ENCODE measurements around the gene GARIN5B. TPM values are rescaled to one million over a fixed set of nuclear protein-coding genes. Genes with fewer than 3 reads are reported as not detected.

The GARIN5B gene
- total RNA-seq, 1 experiment from 2014 or later = 0.11 TPM

DNA sequence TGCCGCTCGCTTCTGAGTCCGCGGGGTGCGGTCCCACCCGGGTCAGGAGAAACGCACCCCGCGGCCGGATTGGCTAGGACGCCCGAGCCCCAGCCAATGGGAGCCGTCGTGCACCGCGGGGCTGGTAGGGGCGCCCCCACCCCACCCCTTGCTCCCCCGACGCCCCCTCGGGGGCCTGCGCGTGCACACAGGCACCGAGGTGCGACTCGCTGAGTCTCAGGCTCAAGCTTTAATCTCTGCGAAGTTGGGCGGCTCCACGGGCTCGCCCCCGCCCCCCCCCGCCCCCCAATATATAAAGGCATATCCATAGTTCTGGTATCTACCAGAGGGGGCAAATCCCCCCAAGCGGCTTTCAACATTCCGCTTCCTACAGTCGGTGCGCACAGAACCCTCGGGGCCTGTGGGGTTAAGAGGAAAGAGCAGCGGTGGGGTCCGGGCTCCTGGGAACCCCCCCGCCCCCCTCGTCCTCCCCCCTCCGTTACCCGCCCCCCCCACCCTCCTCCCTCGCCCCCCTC, 8.3 kb downstream of the GARIN5B start, which contains the start of gene COX6B2:
COX6B2 (minus strand) TSS at position 22 of the 515 bp plus-strand sequence. CDS start 198 bp downstream, outside the sequence.
- peak within 1 kb of the TSS; percentile 72 for H3K4me3 ChIP-seq
- H2AFZ ChIP-seq = peak within 1 kb of the TSS; percentile 76
- H3K4me2 ChIP-seq = peak within 1 kb of the TSS; percentile 89
- intact Hi-C loops (cut with micrococcal nuclease; ENCODE audit: unreplicated experiment) = no loop called here
- no peaks in the 10 kb centered on the region for H3K36me3 ChIP-seq (ENCODE audit: low read depth)
- no TSS peak for BruUV-seq (replicated peaks)
- peaks cover 36% of the 10 kb centered on the region for H3F3A ChIP-seq (ENCODE audit: insufficient read depth, low read depth)
- peaks cover 45% of the 10 kb centered on the region for H3K4me1 ChIP-seq (replicated peaks; ENCODE audit: insufficient read depth)
- TF ChIP-seq, protein P1, sequence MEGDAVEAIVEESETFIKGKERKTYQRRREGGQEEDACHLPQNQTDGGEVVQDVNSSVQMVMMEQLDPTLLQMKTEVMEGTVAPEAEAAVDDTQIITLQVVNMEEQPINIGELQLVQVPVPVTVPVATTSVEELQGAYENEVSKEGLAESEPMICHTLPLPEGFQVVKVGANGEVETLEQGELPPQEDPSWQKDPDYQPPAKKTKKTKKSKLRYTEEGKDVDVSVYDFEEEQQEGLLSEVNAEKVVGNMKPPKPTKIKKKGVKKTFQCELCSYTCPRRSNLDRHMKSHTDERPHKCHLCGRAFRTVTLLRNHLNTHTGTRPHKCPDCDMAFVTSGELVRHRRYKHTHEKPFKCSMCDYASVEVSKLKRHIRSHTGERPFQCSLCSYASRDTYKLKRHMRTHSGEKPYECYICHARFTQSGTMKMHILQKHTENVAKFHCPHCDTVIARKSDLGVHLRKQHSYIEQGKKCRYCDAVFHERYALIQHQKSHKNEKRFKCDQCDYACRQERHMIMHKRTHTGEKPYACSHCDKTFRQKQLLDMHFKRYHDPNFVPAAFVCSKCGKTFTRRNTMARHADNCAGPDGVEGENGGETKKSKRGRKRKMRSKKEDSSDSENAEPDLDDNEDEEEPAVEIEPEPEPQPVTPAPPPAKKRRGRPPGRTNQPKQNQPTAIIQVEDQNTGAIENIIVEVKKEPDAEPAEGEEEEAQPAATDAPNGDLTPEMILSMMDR (conservative IDR thresholded peaks at IDR 0.05) = no peak
- no peaks in the 10 kb centered on the region for H3K79me2 ChIP-seq (ENCODE audit: low read depth)
- H3K27ac ChIP-seq = no peak within 1 kb of the TSS
- H3K9me2 ChIP-seq (ENCODE audit: insufficient read depth) = no peaks in the 10 kb centered on the region
- POLR2A ChIA-PET (ENCODE audit: unreplicated experiment) = no interaction called here
- peaks cover 5% of the 10 kb centered on the region for H3K27me3 ChIP-seq (ENCODE audit: insufficient read depth, low read depth)
- no peak for DNase-seq
- CTCF ChIA-PET = interaction anchor here (0.6 to 0.7 kb wide), 2 partner anchors 9 to 176 kb away, joined by 3 to 4 read pairs; no protein-coding TSS in a partner anchor
- H4K20me1 ChIP-seq (ENCODE audit: insufficient read depth) = no peaks in the 10 kb centered on the region
- H3K9me3 ChIP-seq (ENCODE audit: insufficient read depth, low read depth) = no peaks in the 10 kb centered on the region

DNA sequence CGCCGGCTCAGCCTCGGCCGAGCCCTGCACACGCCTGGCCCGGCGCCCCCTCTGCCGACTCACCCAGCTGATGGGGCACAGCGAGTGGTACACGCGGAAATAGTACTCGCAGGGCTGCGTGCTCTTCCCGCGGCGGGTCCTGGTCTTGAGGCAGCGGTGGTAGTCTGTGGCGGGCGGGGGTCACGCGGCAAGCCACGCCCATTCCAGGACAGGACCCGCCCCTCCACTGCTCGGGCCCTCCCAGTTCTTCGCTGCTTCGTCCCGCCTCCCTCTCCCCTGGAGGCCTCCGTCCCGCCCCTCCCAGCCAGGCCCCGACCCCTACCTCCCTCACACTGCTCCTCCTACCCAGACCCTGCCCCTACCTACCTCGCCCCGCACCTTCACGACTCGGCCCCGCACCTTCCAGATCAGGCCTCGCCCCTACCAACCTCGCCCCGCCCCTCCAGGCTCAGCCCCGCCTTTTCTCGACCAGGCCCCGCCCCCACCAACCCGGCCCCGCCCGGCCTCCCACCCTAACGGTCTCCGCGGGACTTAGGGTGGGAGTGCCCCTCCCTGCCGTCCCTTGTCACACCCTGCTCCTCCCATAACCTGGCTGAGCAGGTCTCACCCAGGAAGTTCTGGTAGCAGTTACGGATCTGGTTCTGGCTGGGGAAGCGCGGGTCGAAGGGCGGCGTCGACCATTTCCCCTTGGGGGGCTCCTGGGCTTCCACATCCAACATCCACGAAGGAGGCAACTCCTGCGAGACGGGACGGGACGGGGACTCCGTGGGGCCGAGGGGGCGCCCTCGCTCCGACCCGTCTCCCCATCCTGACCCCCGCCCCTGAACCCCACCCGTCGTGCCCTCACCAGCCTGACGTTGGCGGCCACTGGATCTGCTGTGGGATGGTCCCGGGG, 9.0 kb downstream of the GARIN5B start:
- Histone ChIP-seq H3K4me2 (peak overlapping the region; percentile 89), H3K4me1 (replicated peaks; ENCODE audit: insufficient read depth) (peaks cover 47% of the 10 kb centered on the region), H2AFZ (peak overlapping the region; percentile 76), H3K36me3 (ENCODE audit: low read depth) (no peaks in the 10 kb centered on the region), H3K79me2 (ENCODE audit: low read depth) (no peaks in the 10 kb centered on the region), H4K20me1 (ENCODE audit: insufficient read depth) (no peaks in the 10 kb centered on the region), H3K27me3 (ENCODE audit: insufficient read depth, low read depth) (peaks cover 5% of the 10 kb centered on the region), H3K9me2 (ENCODE audit: insufficient read depth) (no peaks in the 10 kb centered on the region), H3K9me3 (ENCODE audit: insufficient read depth, low read depth) (no peaks in the 10 kb centered on the region), H3K4me3 (peak overlapping the region; percentile 72), H3F3A (ENCODE audit: insufficient read depth, low read depth) (peaks cover 36% of the 10 kb centered on the region), H3K27ac (no peak overlapping the region)
- CTCF ChIA-PET = interaction anchor here (0.6 to 0.9 kb wide), 3 partner anchors 9 to 176 kb away, joined by 3 to 4 read pairs (median 4); no protein-coding TSS in a partner anchor
- POLR2A ChIA-PET (ENCODE audit: unreplicated experiment) = interaction anchor here (1.2 kb wide), 1 partner anchor 15 kb away, joined by 7 read pairs; the partner anchor contains the start of gene KMT5C
- intact Hi-C loops (cut with micrococcal nuclease; ENCODE audit: unreplicated experiment) = no loop called here
- TF ChIP-seq, protein P1 (conservative IDR thresholded peaks at IDR 0.05) = no peak
- TF ChIP-seq EZH2 (IDR thresholded peaks at IDR 0.05; ENCODE audit: low read depth) = no peak
- DNase-seq = peak; percentile 52 to 85
- BruUV-seq (replicated peaks) = no TSS peak

DNA sequence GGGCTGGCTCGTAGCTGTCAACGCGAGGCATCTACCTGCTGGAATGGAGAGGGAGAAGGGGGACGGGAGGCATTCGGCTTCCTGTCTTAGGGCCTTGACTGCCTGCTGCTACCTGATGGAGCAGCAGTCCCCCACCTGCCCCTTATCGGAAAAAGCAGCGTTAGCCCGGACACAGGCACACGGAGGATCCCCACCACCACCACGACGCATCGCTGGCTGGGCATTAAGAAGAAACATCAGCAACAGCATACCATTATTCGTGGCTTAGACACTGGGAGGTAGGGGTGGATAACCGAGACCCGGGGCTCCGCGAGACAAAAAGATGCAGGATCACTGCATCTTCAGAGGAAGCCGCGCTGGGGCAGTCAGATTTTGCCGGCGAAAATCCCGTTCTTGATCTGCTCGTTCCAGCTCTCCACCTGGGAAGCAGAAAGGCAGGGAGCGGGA, 9.7 kb downstream of the GARIN5B start:
- peaks cover 47% of the 10 kb centered on the region for H3K4me1 ChIP-seq (replicated peaks; ENCODE audit: insufficient read depth)
- peak overlapping the region; percentile 76 for H2AFZ ChIP-seq
- ChIA-PET POLR2A (ENCODE audit: unreplicated experiment) (interaction anchor here (0.6 to 1.2 kb wide), 2 partner anchors 14 to 73 kb away, joined by 3 to 7 read pairs; partner anchors contain the start of genes HSPBP1 and KMT5C), CTCF (interaction anchor here (0.9 kb wide), 1 partner anchor 52 kb away, joined by 4 read pairs; no protein-coding TSS in a partner anchor)
- intact Hi-C loops (cut with micrococcal nuclease; ENCODE audit: unreplicated experiment) = no loop called here
- peaks cover 36% of the 10 kb centered on the region for H3F3A ChIP-seq (ENCODE audit: insufficient read depth, low read depth)
- no peaks in the 10 kb centered on the region for H3K9me3 ChIP-seq (ENCODE audit: insufficient read depth, low read depth)
- no peaks in the 10 kb centered on the region for H3K79me2 ChIP-seq (ENCODE audit: low read depth)
- TF ChIP-seq, protein P1 (conservative IDR thresholded peaks at IDR 0.05) = no peak
- no peak for TF ChIP-seq EZH2 (IDR thresholded peaks at IDR 0.05; ENCODE audit: low read depth)
- H3K9me2 ChIP-seq (ENCODE audit: insufficient read depth) = no peaks in the 10 kb centered on the region
- H3K4me3 ChIP-seq = peak overlapping the region; percentile 72
- no peak overlapping the region for H3K27ac ChIP-seq
- BruUV-seq (replicated peaks) = TSS peak; percentile 47
- no peaks in the 10 kb centered on the region for H4K20me1 ChIP-seq (ENCODE audit: insufficient read depth)
- H3K36me3 ChIP-seq (ENCODE audit: low read depth) = no peaks in the 10 kb centered on the region
- peaks cover 5% of the 10 kb centered on the region for H3K27me3 ChIP-seq (ENCODE audit: insufficient read depth, low read depth)
- peak overlapping the region; percentile 89 for H3K4me2 ChIP-seq
- DNase-seq = no peak
